K562 (cell line): ENCODE measurements around the gene CLCA1. TPM values are rescaled to one million over a fixed set of nuclear protein-coding genes. Genes with fewer than 3 reads are reported as not detected.

Experiments used
- ATAC-seq: fragments of 200-7000 bp; cut with Tn5 transposase; 3 replicates; pipeline ENCODE4 v1.9.1; 2020; ENCODE audit warnings: moderate library complexity
- BruUV-seq: library from RNA; stranded (reverse); fragments of 400-500 nt; replicated peaks from 2 replicates; lab custom pipeline; 2021; lab: Mats Ljungman, UMichigan
- CTCF ChIA-PET: fragments of 300-600 bp; formaldehyde crosslinking; extraction: SDS; loops from one replicate; lab custom pipeline; 2021; ENCODE audit warnings: low intra/inter-chr PET ratio; lab: Yijun Ruan, JAX
- POLR2A ChIA-PET: fragments of 300-600, 350-650 bp; sonication (Branson Sonifier 250); formaldehyde crosslinking; extraction: SDS; loops from one replicate; lab custom pipeline; 2021; ENCODE audit warnings: antibody characterized with exemption, inconsistent platforms; lab: Yijun Ruan, JAX
- DNase-seq, 4 experiments: peaks; one replicate each; pipeline versions ENCODE4 v3.0.0 to v3.0.0-alpha.2; 2011 to 2018; ENCODE audit warnings: low spot score in 3 of 4, mixed read lengths in 3 of 4; ENCODE audit errors: extremely low read depth in 1 of 4
- FAIRE-seq: peaks from 2 replicates; lab custom pipeline; 2011; peaks lifted over from hg19 to GRCh38; lab: Jason Lieb, UNC
- H2AFZ ChIP-seq: 2 replicates; pipeline ENCODE4 v1.6.0; 2011; ENCODE audit warnings: low read depth, low read length, control low read depth, inconsistent platforms
- H3K27ac ChIP-seq: fragments of 200-600 bp; 3 replicates; pipeline ENCODE4 v1.8.0; 2011; ENCODE audit warnings: low read depth, mild to moderate bottlenecking, control low read depth, inconsistent platforms, low read length, moderate library complexity, mixed read lengths; ENCODE audit errors: extremely low read depth
- H3K27me3 ChIP-seq, 2 experiments: fragments of 300-600 bp in 1 of 2; 2 replicates in 1 of 2; 3 replicates in 1 of 2; pipeline versions ENCODE4 v1.6.0 to v1.8.0; 2011; ENCODE audit warnings: inconsistent platforms in 2 of 2, low read length in 2 of 2, mild to moderate bottlenecking in 1 of 2, mixed read lengths in 1 of 2, moderate library complexity in 1 of 2; ENCODE audit not compliant: control insufficient read depth in 2 of 2, insufficient read depth in 2 of 2
- H3K36me3 ChIP-seq: fragments of 300-600 bp; 3 replicates; pipeline ENCODE4 v1.8.0; 2011; ENCODE audit warnings: mild to moderate bottlenecking, low read length, inconsistent platforms; ENCODE audit not compliant: control insufficient read depth, insufficient read depth
- H3K4me1 ChIP-seq, 2 experiments: fragments of 200-600 bp in 1 of 2; replicated peaks in 1 of 2; 2 replicates in 1 of 2; 3 replicates in 1 of 2; pipeline versions ENCODE4 v1.5.1 to v1.8.0; 2011; ENCODE audit warnings: inconsistent platforms in 2 of 2, low read length in 2 of 2, mild to moderate bottlenecking in 1 of 2, mixed read lengths in 1 of 2, moderate library complexity in 1 of 2; ENCODE audit not compliant: control insufficient read depth in 2 of 2, insufficient read depth in 2 of 2
- H3K4me2 ChIP-seq: 2 replicates; pipeline ENCODE4 v1.6.1; 2011; ENCODE audit warnings: low read length, control low read depth, inconsistent platforms, mixed read lengths; ENCODE audit not compliant: insufficient read depth
- H3K4me3 ChIP-seq: fragments of 200-600 bp; sonication (generic), shearing (Covaris generic); 2 replicates; pipeline ENCODE4 v1.5.1; 2016; ENCODE audit warnings: control low read depth, inconsistent platforms
- H3K79me2 ChIP-seq: fragments of 200-600 bp; 3 replicates; pipeline ENCODE4 v1.8.0; 2011; ENCODE audit warnings: low read length, inconsistent platforms; ENCODE audit not compliant: control insufficient read depth, insufficient read depth
- H3K9ac ChIP-seq, 2 experiments: 2 replicates each; pipeline versions ENCODE4 v1.6.0 to v1.6.1; 2011; ENCODE audit warnings: low read depth in 2 of 2, low read length in 2 of 2, control low read depth in 1 of 2, inconsistent platforms in 1 of 2, mild to moderate bottlenecking in 1 of 2, mixed read lengths in 1 of 2; ENCODE audit not compliant: insufficient read depth in 1 of 2
- H3K9me1 ChIP-seq: one replicate; pipeline ENCODE4 v1.6.0; 2011; ENCODE audit warnings: inconsistent platforms, mild to moderate bottlenecking, low read length, moderate library complexity; ENCODE audit not compliant: control insufficient read depth, insufficient read depth
- H3K9me3 ChIP-seq: replicated peaks from 2 replicates; pipeline ENCODE4 v1.5.1; 2011; ENCODE audit warnings: low read depth, low read length, inconsistent platforms; ENCODE audit not compliant: control insufficient read depth, insufficient read depth
- H4K20me1 ChIP-seq: replicated peaks from 2 replicates; pipeline ENCODE4 v1.6.1; 2011; ENCODE audit warnings: low read length, inconsistent platforms, mixed read lengths; ENCODE audit not compliant: control insufficient read depth, insufficient read depth
- EGR1 ChIP-seq: fragments of 450-650 bp; conservative IDR thresholded peaks from 2 replicates; pipeline ENCODE4 v1.6.1; 2017; ENCODE audit warnings: mild to moderate bottlenecking
- FOXA3 ChIP-seq, 2 experiments: fragments of 450-650 bp in 1 of 2; sonication (generic) in 1 of 2; formaldehyde crosslinking; IDR thresholded peaks in 1 of 2; conservative IDR thresholded peaks in 1 of 2; 2 replicates each; pipeline versions ENCODE4 v1.4.0 to v1.8.0; 2020 to 2022; ENCODE audit warnings: mild to moderate bottlenecking in 2 of 2, missing genetic modification reagents in 1 of 2
- FOXK1 ChIP-seq: sonication (generic); formaldehyde crosslinking; IDR thresholded peaks from 2 replicates; pipeline ENCODE4 v1.8.0; 2022; ENCODE audit warnings: missing genetic modification reagents, mild to moderate bottlenecking, borderline replicate concordance
- HDAC2 ChIP-seq: fragments of 450-650 bp; IDR thresholded peaks from 2 replicates; pipeline ENCODE4 v1.6.1; 2016; ENCODE audit warnings: mild to moderate bottlenecking
- LARP7 ChIP-seq: fragments of 450-650 bp; IDR thresholded peaks from 2 replicates; pipeline ENCODE4 v1.6.1; 2016
- POLR2AphosphoS5 ChIP-seq: IDR thresholded peaks from 2 replicates; pipeline ENCODE4 v1.6.1; 2011; ENCODE audit warnings: mild to moderate bottlenecking, low read depth, low read length, moderate library complexity; ENCODE audit not compliant: control insufficient read depth, insufficient read depth
- POLR3A ChIP-seq: IDR thresholded peaks from 2 replicates; pipeline ENCODE4 v1.6.1; 2011; ENCODE audit warnings: borderline replicate concordance, mild to moderate bottlenecking, moderate library complexity; ENCODE audit not compliant: insufficient read length, insufficient read depth; ENCODE audit errors: extremely low read depth
- ZKSCAN8 ChIP-seq: fragments of 200-800 bp; sonication (Bioruptor generic); IDR thresholded peaks from 2 replicates; pipeline ENCODE4 v1.6.1; 2016; ENCODE audit warnings: missing genetic modification characterization, missing compliant biosample characterization
- ZNF175 ChIP-seq: fragments of 200-800 bp; sonication (Bioruptor generic); IDR thresholded peaks from 2 replicates; pipeline ENCODE4 v1.6.1; 2016; ENCODE audit warnings: low read depth, mild to moderate bottlenecking, missing genetic modification characterization, missing compliant biosample characterization
- ZNF584 ChIP-seq: fragments of 200-800 bp; sonication (Bioruptor generic); IDR thresholded peaks from 2 replicates; pipeline ENCODE4 v1.6.1; 2016; ENCODE audit warnings: low read depth, mild to moderate bottlenecking, missing genetic modification characterization, missing compliant biosample characterization
- WGBS: fragments of 100-300 bp; shearing (Covaris generic); methylation state at CpG from one replicate; pipeline ENCODE4 v1.1.6; 2016; ENCODE audit warnings: low coverage, mixed read lengths; ENCODE audit not compliant: insufficient coverage; ENCODE audit errors: missing lambda C conversion rate; 5-methylcytosine and 5-hydroxymethylcytosine counted together
- in situ Hi-C: fragments of 300-500 bp; cut with MboI; formaldehyde crosslinking; loops from 4 replicates; pipeline ENCODE4 v1.15.0; 2018; ENCODE audit warnings: inconsistent platforms, mixed read lengths
- intact Hi-C: fragments of 100-400 bp; cut with micrococcal nuclease; formaldehyde crosslinking; loops from 2 replicates; pipeline ENCODE4 v1.14.2; 2022
- polyA plus RNA-seq, 8 experiments: library from polyadenylated mRNA; depleted of rRNA in 4 of 8; stranded (reverse) in 5 of 8; unstranded in 3 of 8; fragments of >200 nt; fragmentation: Nextera tagmentation in 2 of 8; fragmentation: Illumina TruSeq in 1 of 8; extraction: Ambion mirVana in 2 of 8; extraction: Trizol in 1 of 8; gene quantifications; 2 replicates each; pipeline versions ENCODE4 v1.2.1 to v1.2.3, GENCODE V29; 2011 to 2014; ENCODE audit warnings: inconsistent platforms in 1 of 8, missing spikeins in 1 of 8
- total RNA-seq, 7 experiments: library from RNA; depleted of rRNA in 6 of 7; stranded (reverse); fragments of >200 nt in 6 of 7; fragmentation: Illumina TruSeq in 2 of 7; extraction: Trizol in 2 of 7; gene quantifications; 2 replicates each; pipeline versions ENCODE4 v1.2.1 to v1.2.3, GENCODE V29; 2011 to 2021; ENCODE audit warnings: low replicate concordance in 1 of 7
- TF ChIP-seq, protein P1 (sequence below): fragments of 450-650 bp; IDR thresholded peaks from 2 replicates; pipeline ENCODE4 v1.6.1; 2018; ENCODE audit warnings: mild to moderate bottlenecking, low read depth; ENCODE audit not compliant: partially characterized antibody
- TF ChIP-seq, protein P2 (sequence below): fragments of 200-800 bp; sonication (Bioruptor generic); IDR thresholded peaks from 2 replicates; pipeline ENCODE4 v1.6.1; 2017; ENCODE audit warnings: missing genetic modification characterization, missing compliant biosample characterization
- TF ChIP-seq, protein P3 (sequence below): fragments of 250-450 bp; sonication (Bioruptor Pico); IDR thresholded peaks from 2 replicates; pipeline ENCODE4 v1.5.0; 2021; ENCODE audit warnings: mild to moderate bottlenecking, borderline replicate concordance

The CLCA1 gene
- total and polyA plus RNA-seq, 9 of the 15 experiments (the other 6 are each of a cell fraction or from before 2014, with no cell fraction given), result 0.03 to 0.08 (median 0.04) TPM; not detected in 6

DNA sequence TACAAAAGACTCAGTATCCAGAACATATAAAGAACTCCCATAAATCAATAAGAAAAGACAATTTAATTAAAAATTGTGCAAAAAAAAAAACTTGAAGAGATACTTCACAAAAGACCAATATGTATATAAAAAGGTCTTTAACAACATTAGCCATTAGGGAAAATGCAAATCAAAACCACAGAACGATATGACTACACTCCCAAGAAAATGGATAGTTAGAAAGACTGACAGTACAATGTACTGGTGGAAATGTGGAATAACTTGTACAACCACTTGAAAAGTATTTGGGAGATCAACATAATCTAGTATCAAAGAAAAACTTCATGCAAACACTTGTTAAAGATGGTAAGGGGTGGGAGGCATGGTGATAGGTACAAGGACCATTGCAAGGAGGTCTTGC is 3.9 kb upstream of the CLCA1 start:
- TF ChIP-seq LARP7 (no peak), ZNF584 (CRISPR knock-in tag) (no peak), HDAC2 (no peak), POLR3A (no peak), FOXA3 (CRISPR knock-in tag; conservative IDR thresholded peaks at IDR 0.05 in 1 of 2, IDR thresholded peaks at IDR 0.05 in 1 of 2) (no peak), ZNF175 (no peak), EGR1 (no peak), POLR2AphosphoS5 (no peak), ZKSCAN8 (no peak), FOXK1 (CRISPR knock-in tag) (no peak)
- TF ChIP-seq, protein P1, sequence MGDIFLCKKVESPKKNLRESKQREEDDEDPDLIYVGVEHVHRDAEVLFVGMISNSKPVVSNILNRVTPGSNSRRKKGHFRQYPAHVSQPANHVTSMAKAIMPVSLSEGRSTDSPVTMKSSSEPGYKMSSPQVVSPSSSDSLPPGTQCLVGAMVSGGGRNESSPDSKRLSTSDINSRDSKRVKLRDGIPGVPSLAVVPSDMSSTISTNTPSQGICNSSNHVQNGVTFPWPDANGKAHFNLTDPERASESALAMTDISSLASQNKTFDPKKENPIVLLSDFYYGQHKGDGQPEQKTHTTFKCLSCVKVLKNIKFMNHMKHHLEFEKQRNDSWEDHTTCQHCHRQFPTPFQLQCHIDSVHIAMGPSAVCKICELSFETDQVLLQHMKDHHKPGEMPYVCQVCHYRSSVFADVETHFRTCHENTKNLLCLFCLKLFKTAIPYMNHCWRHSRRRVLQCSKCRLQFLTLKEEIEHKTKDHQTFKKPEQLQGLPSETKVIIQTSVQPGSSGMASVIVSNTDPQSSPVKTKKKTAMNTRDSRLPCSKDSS, result no peak
- TF ChIP-seq, protein P2, sequence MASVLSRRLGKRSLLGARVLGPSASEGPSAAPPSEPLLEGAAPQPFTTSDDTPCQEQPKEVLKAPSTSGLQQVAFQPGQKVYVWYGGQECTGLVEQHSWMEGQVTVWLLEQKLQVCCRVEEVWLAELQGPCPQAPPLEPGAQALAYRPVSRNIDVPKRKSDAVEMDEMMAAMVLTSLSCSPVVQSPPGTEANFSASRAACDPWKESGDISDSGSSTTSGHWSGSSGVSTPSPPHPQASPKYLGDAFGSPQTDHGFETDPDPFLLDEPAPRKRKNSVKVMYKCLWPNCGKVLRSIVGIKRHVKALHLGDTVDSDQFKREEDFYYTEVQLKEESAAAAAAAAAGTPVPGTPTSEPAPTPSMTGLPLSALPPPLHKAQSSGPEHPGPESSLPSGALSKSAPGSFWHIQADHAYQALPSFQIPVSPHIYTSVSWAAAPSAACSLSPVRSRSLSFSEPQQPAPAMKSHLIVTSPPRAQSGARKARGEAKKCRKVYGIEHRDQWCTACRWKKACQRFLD (CRISPR knock-in tag), result no peak
- TF ChIP-seq, protein P3, sequence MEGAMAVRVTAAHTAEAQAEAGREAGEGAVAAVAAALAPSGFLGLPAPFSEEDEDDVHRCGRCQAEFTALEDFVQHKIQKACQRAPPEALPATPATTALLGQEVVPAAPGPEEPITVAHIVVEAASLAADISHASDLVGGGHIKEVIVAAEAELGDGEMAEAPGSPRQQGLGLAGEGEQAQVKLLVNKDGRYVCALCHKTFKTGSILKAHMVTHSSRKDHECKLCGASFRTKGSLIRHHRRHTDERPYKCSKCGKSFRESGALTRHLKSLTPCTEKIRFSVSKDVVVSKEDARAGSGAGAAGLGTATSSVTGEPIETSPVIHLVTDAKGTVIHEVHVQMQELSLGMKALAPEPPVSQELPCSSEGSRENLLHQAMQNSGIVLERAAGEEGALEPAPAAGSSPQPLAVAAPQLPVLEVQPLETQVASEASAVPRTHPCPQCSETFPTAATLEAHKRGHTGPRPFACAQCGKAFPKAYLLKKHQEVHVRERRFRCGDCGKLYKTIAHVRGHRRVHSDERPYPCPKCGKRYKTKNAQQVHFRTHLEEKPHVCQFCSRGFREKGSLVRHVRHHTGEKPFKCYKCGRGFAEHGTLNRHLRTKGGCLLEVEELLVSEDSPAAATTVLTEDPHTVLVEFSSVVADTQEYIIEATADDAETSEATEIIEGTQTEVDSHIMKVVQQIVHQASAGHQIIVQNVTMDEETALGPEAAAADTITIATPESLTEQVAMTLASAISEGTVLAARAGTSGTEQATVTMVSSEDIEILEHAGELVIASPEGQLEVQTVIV (CRISPR knock-in tag), result no peak
- ChIA-PET CTCF (no interaction called here), POLR2A (no interaction called here)
- WGBS, result 27% methylated on average over 1 of the region's 1 CpG
- Histone ChIP-seq H3K36me3 (no peaks in the 10 kb centered on the region), H3K4me3 (no peak overlapping the region), H3K27me3 (no peaks in the 10 kb centered on the region), H3K4me2 (no peak overlapping the region), H3K4me1 (peaks cover 11 to 17% of the 10 kb centered on the region in 2 experiments; a peak in 4 of 5 replicates), H3K9ac (no peak overlapping the region), H2AFZ (no peak overlapping the region), H4K20me1 (no peaks in the 10 kb centered on the region), H3K27ac (no peak overlapping the region), H3K9me1 (no peaks in the 10 kb centered on the region), H3K79me2 (no peaks in the 10 kb centered on the region), H3K9me3 (0 out of 2 replicates have a peak, but pooled peaks cover 7% of the 10 kb centered on the region)
- DNase-seq (no peak), FAIRE-seq (no peak), ATAC-seq (no peak)
- intact Hi-C loops, result no loop called here
- no TSS peak for BruUV-seq
- in situ Hi-C loops, result no loop called here
